ENCODE data around the gene IPP.

- TF ChIP-seq CTCF (conservative IDR thresholded peaks at IDR 0.05; ENCODE audit: low read length), result no peak
- no peak for TF ChIP-seq EZH2phosphoT487 (IDR thresholded peaks at IDR 0.05; ENCODE audit: borderline replicate concordance)
Observed at GRCh38 chr1:45730780-45731319, 19.6 kb downstream of the IPP start.
